Activated CD4-positive, alpha-beta T cell treated with anti-CD3 and anti-CD28 coated beads, Interleukin-2, amount 50 U/mL, for 4 hours (primary cell): ENCODE data around the gene STIL.
A peak's percentile ranks its signal among the peaks of the same experiment; 100 is the strongest.
"Not testable (repeated sequence)": the region's sequence is repeated elsewhere in the genome, so short reads cannot be mapped to it uniquely, and the experiment has no call there.

ENCODE experiments used
- DNase-seq, 2 experiments: peaks; one replicate each; pipeline ENCODE4 v3.0.0-alpha.2; 2020

The STIL gene

GRCh38 chr1:47313915-47314664, at the start of gene STIL:
Gene STIL, minus strand, starts transcription at chr1:47314147. Its CDS starts 3,828 bp downstream, at chr1:47310319.
- DNase-seq, result peak; percentile 94 to 95

- no peak for DNase-seq
Observed at GRCh38 chr1:47362828-47363227, 48.9 kb upstream of the STIL start.

- no peak for DNase-seq
Observed at GRCh38 chr1:47361380-47361779, 47.4 kb upstream of the STIL start.

- no peak for DNase-seq
Observed at GRCh38 chr1:47351305-47351704, 37.4 kb upstream of the STIL start.

- DNase-seq, result no peak
Observed at GRCh38 chr1:47348246-47348645, 34.3 kb upstream of the STIL start.

GRCh38 chr1:47347735-47348134, 33.8 kb upstream of the STIL start:
- DNase-seq, result no peak

- not testable (repeated sequence) for DNase-seq
Observed at GRCh38 chr1:47346979-47347378, 33.0 kb upstream of the STIL start.

GRCh38 chr1:47340227-47340626, 26.3 kb upstream of the STIL start:
- no peak for DNase-seq

- no peak for DNase-seq
Observed at GRCh38 chr1:47338249-47339077, 24.5 kb upstream of the STIL start.

- no peak for DNase-seq
Observed at GRCh38 chr1:47337350-47337749, 23.4 kb upstream of the STIL start.

GRCh38 chr1:47334765-47335435, 21.0 kb upstream of the STIL start:
- no peak for DNase-seq

GRCh38 chr1:47333922-47334764, 20.2 kb upstream of the STIL start:
- DNase-seq, result peak; percentile 53 to 59

GRCh38 chr1:47333578-47333921, 19.6 kb upstream of the STIL start, which contains the start of gene CMPK1:
Gene CMPK1, plus strand, starts transcription at chr1:47333790. Its CDS starts 156 bp downstream, at chr1:47333946.
- peak; percentile 75 to 76 for DNase-seq

- DNase-seq, result no peak
Observed at GRCh38 chr1:47332779-47333577, 19.0 kb upstream of the STIL start.

- DNase-seq, result no peak
Observed at GRCh38 chr1:47331875-47332274, 17.9 kb upstream of the STIL start.

GRCh38 chr1:47330212-47330611, 16.3 kb upstream of the STIL start:
- no peak for DNase-seq

GRCh38 chr1:47328992-47329391, 15.0 kb upstream of the STIL start:
- no peak for DNase-seq

- DNase-seq, result no peak
Observed at GRCh38 chr1:47326271-47326670, 12.3 kb upstream of the STIL start.

- DNase-seq, result no peak
Observed at GRCh38 chr1:47325528-47325927, 11.6 kb upstream of the STIL start.

GRCh38 chr1:47324682-47325081, 10.7 kb upstream of the STIL start:
- DNase-seq, result no peak

GRCh38 chr1:47323599-47324031, 9.7 kb upstream of the STIL start:
- no peak for DNase-seq

- DNase-seq, result not testable (repeated sequence)
Observed at GRCh38 chr1:47319968-47320367, 6.0 kb upstream of the STIL start.
